GM19193 (cell line): ENCODE results near the gene EGR2.

ENCODE experiments used
- POLR2A ChIP-seq: IDR thresholded peaks from 4 replicates; pipeline ENCODE4 v1.6.1; 2011; ENCODE audit not compliant: insufficient read depth, insufficient read length; ENCODE audit errors: extremely low read depth

Gene EGR2

DNA sequence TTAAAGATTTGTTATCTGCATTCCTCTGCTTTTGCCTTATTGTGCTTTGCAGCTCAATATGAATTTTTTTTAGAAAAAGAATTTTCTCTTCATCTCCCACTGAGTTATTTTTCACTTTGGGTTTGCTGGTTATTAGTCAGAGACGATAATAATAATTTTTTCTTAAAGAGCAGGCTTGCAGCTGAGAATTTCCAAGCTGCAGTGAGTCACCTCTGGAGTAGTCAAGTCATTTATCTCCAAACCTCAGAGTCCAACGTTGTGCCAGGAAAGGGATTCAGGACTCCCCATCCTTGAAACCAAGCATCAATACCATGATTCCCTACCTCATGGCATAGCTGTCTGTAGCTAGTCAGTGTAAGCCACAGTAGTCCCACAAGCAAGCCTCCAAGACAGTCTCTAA is 15.2 kb upstream of the EGR2 start:
- TF ChIP-seq POLR2A, result no peak

- no peak for TF ChIP-seq POLR2A
Measured at GRCh38 chr10:62830679-62831078, 14.5 kb upstream of the EGR2 start.

GRCh38 chr10:62829622-62830021 is 13.5 kb upstream of the EGR2 start:
- no peak for TF ChIP-seq POLR2A

DNA sequence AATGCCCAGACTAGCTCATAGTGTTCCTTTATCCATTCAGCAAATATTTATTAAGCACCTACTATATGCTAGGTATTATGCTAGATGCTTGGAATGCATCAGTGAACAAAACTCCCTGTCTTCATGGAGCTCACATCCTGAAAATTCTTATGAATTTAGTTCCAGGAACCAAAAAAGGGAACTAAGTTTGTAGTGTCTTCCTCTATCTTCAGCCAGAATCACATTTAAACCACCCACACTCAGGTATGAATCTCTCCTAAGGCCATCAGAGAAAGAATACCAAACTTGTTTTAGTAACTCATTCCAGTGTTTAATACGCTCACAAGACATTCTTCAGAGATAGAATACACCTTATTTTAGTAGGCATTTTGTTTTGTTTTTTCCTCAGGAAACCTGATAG is 10.1 kb upstream of the EGR2 start:
- TF ChIP-seq POLR2A, result no peak

- no peak for TF ChIP-seq POLR2A
Measured at GRCh38 chr10:62820586-62820985, 4.4 kb upstream of the EGR2 start.

DNA sequence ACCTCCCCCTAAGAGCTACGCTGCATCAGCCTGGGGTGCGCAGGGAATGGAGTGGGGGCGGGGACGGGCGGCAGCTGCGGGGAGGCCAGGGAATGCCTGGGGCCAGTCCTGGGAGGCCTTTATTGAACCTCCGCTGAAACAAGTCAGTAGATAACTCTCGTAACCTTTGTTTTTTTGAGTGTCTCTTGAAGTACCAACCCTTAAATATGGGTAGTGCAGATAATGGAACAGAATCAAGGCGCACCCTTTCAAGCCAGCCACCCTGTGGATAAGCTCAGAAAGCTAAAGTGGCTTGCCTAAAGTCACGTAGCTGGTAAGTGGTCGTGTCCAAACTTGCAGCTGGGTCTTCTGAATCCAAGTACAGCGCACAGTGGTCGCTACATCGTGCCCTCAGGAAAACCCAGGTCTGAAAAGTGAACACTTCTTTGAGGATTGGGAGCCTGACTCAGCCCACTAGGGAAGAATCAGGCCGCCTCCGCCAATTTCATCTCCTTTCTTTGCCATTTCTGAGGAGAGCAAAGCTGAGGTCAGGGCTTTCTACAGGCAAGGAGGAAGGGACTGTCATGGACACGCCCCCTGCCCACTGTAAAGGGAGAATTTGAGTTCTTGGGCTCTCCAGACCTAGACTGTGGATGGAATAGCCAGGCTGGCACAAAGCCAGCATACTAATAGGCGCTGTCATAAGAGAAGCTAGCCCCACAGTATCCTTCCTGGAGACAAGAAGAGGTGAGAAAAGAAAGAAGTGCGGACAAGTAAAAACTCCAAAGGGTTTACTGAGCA is 3.2 kb upstream of the EGR2 start:
- TF ChIP-seq POLR2A, result no peak

GRCh38 chr10:62818426-62819011 is 2.4 kb upstream of the EGR2 start:
- TF ChIP-seq POLR2A, result no peak

- no peak for TF ChIP-seq POLR2A
Measured at GRCh38 chr10:62817766-62818425, 1.7 kb upstream of the EGR2 start.

DNA sequence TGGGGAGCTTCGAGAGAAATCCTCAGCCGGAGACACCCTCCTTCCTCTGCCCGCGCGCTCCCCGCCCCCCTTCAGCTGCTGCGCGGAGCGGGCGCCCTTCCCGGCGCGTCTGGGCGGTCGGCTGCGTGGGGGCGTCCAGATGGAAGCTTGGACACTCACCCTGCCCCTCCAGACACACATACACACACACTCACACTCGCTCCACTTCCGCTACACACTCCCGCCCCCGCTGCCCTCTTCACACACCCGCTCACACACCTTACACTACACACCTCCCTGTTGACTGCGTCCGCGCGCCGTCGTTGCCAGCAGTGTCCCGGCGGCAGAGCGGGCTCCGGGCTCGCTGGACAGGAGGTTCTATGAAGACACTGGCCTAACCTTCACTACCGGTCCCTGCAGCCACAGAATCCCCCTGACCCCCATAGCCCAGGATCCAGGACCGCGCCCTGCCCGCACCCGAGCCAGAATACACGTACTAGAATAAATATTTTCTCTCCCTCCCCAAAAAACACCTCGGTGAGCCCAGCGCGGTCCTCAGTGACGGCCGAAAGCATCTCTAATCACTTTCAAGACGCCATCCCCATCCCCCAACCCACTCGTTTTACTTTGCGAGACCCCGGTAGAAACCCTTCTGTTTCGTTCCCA is 1.1 kb upstream of the EGR2 start:
- TF ChIP-seq POLR2A, result peak; percentile 42

- TF ChIP-seq POLR2A, result no peak
Measured at GRCh38 chr10:62816076-62816330, 163 bp downstream of the EGR2 start.

DNA sequence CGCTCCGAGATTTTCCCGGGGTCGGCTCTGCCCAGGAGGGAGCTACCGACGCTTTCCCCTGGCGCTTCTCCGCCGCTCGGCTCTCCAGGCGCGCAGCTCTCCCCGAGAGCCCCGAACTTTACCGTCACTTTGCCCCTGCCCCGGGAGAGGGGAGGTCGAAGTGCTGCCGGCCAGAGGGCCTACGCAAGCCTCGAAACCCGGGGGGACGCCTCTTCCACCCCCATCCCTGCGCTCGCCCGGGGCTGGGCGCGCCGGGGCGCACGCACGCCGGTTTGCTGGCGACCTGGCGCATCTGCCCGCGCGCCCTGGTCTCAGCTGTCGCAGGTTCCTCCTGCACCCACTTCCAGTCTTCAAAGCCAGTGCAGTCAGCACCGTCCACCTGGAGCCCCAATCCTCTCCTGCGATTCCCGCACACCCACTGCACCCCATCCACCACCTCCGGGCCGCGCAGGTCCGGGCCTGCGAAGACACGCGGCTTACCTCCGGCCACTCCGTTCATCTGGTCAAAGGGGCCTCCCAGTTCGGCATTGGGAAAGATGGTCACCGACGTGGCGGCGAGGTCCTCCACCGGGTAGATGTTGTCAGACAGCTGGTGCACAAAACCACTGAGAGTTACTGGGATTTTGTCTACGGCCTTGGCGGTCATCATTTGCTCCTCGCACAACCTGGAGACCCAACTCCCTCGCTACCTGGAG is 638 bp downstream of the EGR2 start:
- no peak for TF ChIP-seq POLR2A

GRCh38 chr10:62814756-62815380 is 1.3 kb downstream of the EGR2 start:
- no peak for TF ChIP-seq POLR2A

- TF ChIP-seq POLR2A, result no peak
Measured at GRCh38 chr10:62813981-62814380, 2.2 kb downstream of the EGR2 start.

- peak; percentile 37 for TF ChIP-seq POLR2A
Measured at GRCh38 chr10:62813453-62813852, 2.7 kb downstream of the EGR2 start.
